GM12878 (cell line): ENCODE data around the gene WDR45B.

Experiments used
- EZH2 ChIP-seq: IDR thresholded peaks from 2 replicates; pipeline ENCODE4 v1.6.1; 2012; ENCODE audit warnings: low read depth, mild to moderate bottlenecking, control low read depth, inconsistent platforms, low read length, borderline replicate concordance; ENCODE audit not compliant: control insufficient read depth
- POLR2AphosphoS2 ChIP-seq: IDR thresholded peaks from 2 replicates; pipeline ENCODE4 v1.6.1; 2011; ENCODE audit warnings: low read depth, mild to moderate bottlenecking, low read length, improper control_type of control experiment, moderate library complexity
- SMARCA5 ChIP-seq: fragments of 450-650 bp; IDR thresholded peaks from 2 replicates; pipeline ENCODE4 v1.6.1; 2017; ENCODE audit warnings: mild to moderate bottlenecking
- SMC3 ChIP-seq: IDR thresholded peaks from 2 replicates; pipeline ENCODE4 v1.6.1; 2011; ENCODE audit warnings: low read length, improper control_type of control experiment, borderline replicate concordance
- TAF1 ChIP-seq: IDR thresholded peaks from 2 replicates; pipeline ENCODE4 v1.6.1; 2011; ENCODE audit warnings: mild to moderate bottlenecking, low read depth, low read length, borderline replicate concordance
- TF ChIP-seq, protein P1 (sequence below), 3 experiments: IDR thresholded peaks in 2 of 3; conservative IDR thresholded peaks in 1 of 3; 2 replicates each; pipeline ENCODE4 v1.5.1; 2011; ENCODE audit warnings: low read depth in 3 of 3, low read length in 3 of 3, mild to moderate bottlenecking in 3 of 3, control low read depth in 2 of 3, moderate library complexity in 2 of 3, inconsistent platforms in 1 of 3, mixed read lengths in 1 of 3; ENCODE audit not compliant: control insufficient read depth in 2 of 3, insufficient read depth in 1 of 3; ENCODE audit errors: extremely low read depth in 1 of 3

DNA sequence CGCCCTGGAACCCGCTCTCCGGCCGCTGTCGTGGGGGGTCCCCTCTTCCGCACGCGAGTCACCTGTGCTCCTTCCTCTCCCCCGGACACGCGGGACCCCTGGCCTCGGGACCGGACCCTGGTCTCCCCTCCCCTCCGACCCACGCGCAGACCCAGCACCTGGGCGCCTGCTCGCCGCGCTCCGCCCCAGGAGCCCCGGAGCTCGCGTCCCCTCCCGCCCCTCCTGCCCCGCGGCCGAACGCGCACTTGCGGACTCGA lies 49.5 kb upstream of the WDR45B start:
- no peak for TF ChIP-seq POLR2AphosphoS2
- TF ChIP-seq EZH2: no peak
- TF ChIP-seq TAF1: no peak
- TF ChIP-seq SMARCA5: no peak
- TF ChIP-seq, protein P1, sequence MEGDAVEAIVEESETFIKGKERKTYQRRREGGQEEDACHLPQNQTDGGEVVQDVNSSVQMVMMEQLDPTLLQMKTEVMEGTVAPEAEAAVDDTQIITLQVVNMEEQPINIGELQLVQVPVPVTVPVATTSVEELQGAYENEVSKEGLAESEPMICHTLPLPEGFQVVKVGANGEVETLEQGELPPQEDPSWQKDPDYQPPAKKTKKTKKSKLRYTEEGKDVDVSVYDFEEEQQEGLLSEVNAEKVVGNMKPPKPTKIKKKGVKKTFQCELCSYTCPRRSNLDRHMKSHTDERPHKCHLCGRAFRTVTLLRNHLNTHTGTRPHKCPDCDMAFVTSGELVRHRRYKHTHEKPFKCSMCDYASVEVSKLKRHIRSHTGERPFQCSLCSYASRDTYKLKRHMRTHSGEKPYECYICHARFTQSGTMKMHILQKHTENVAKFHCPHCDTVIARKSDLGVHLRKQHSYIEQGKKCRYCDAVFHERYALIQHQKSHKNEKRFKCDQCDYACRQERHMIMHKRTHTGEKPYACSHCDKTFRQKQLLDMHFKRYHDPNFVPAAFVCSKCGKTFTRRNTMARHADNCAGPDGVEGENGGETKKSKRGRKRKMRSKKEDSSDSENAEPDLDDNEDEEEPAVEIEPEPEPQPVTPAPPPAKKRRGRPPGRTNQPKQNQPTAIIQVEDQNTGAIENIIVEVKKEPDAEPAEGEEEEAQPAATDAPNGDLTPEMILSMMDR (IDR thresholded peaks at IDR 0.05 in 2 of 3, conservative IDR thresholded peaks at IDR 0.05 in 1 of 3; ENCODE audit: control insufficient read depth in 2 of 3, extremely low read depth in 1 of 3, insufficient read depth in 1 of 3, low read depth in 3 of 3, low read length in 3 of 3): no peak
- no peak for TF ChIP-seq SMC3
